GM21526 (cell line): ENCODE measurements around the gene RASSF4.

Source experiments
- ATAC-seq: cut with Tn5 transposase; IDR thresholded peaks from one replicate; pipeline ENCODE4 v1.9.1; 2021; ENCODE audit warnings: moderate library complexity; ENCODE audit not compliant: unreplicated experiment, low FRiP score

RASSF4 gene

DNA sequence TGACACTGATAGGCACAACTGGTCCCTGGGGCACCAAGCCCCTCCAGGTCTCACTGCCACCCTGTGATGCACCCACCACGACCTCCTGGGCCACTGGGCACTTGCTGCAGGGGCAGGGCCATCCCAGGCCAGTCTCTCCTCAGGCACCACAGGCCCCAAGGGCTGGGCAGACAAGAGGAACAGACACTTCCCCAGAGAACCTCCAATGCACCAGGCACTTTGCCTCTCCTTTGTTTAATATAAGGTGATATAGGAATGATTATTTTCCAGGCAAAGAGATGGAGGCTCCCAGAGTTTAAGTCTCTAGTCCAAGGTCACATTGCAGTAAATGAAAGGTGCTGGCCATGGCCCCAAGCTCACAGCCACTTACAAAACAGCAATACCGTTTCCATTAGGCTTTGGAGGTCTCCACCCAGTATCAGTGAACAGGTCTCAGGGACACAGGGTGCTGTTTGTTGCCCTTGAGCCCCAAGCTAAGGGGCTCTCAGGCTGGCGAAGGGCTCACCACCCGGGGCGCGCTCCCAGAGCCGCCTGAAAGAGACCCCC is 14.6 kb downstream of the RASSF4 start:
- peak; percentile 15 for ATAC-seq

DNA sequence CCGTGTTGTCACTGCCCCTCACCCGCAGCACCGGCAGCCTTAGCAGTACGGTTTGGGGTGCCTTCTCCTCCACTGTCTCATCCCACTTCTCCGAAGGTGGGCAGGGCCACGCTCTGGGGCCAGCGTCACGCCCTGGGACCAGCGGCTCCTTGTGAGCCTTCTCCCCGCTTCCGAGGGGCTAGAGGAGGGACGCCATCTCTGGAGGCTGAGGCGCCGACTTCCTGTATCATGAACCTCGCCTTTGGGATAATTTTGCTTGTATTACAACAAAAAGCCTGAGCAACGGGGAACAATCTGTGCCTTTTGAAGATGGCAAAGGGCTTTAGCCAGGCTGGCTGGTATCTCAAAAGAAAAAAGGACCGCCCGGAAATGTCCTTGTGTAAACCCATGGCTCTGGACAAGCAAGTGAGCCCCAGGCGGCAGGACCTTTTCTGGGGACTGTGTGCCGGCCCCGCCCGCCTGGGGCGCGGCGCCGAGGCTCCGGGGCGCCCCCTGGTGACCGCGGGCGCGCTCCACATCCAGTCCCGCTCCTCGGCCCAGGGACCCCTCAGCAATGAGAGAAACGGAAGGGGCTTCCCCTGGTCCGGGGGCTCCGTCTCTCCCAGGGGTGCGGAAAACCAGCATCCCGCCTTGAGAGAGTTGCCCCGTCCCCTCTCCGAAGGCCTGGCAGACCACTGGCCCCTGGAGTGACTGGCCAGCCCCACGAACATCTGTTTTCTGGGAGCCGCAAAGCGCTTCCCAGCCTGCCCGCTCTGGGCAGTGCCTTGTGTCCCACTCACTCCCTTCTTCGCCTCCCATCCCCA is 15.2 kb downstream of the RASSF4 start:
- peak; percentile 81 for ATAC-seq

DNA sequence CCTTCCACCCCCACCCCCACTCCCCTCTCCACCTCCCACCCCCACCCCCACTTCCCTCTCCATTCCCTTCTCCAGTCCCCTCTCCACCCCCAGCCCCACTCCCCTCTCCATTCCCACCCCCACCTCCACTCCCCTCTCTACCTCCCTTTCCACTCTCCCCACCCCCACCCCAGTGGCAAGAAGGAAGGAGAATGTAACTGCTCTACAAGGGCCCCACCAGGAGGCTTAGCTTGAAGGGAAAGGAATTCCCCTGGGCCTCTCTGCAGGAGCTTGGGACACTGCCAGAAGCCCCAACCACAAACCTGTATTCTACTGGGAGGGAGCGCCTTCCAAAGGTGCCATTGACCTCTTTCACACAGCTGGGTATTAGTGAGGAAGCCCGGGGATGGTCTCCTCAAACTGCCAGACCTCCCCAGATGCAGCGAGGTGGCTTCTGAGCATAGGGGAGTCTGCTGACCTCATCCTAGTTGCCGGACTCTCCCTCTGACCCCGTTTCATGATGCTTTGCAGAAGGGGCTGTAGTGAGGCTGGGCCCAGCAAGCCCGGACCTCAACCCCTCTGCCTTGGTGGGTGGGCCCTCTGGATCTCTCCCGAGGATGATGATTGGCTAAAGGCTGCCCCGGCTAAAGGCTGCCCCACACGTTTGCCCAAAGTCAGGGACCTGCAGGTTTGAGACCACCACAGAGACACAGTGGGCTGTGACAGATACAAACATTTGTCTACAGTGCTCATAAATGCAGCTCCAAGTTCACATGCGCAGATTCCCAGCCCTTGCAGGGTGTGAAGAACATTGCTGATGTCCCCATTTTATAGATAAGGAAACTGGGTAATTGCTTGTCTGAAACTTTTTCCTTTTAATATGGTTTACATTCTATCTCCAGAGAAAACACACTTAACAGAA is 16.1 kb downstream of the RASSF4 start:
- no peak for ATAC-seq

DNA sequence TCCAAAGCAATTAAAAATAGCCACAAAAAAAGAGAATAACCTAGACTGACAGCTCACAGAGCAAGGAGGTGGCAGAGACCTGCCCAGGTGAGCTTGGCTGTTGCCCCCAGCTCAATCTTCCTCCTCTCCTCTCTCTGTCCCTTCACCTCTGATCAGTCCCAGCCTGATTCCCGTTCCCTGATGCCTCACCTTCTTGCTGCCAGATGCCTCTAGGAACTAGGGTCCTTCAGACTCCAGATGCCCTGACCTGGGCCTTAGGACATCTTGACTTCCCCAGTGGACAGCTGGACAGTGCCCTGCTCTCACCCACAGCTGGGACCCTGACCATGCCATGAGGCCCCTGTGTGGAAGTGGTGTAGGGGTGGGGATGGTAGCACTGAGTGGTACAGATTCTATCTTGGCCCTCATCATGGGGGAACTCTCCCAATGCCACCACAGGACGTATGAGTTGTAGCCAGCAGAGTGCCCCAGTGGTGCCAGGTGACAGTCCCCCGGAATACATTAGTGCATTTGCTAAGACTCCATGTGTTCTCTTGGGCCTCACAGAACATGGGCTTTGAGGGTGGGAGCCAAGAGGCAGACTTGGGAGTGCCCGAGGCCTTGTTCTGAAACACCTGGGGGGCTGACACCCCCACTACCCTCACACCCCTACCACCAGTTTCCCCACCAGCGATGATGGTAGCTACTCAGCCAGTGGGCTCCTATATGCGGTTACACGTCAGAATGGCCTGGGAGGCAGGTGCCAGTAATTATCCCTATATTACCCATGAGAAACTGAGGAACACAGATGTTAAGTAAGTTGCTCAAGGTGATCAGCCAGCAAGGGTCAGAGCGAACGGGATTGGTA is 17.0 kb downstream of the RASSF4 start:
- no peak for ATAC-seq

- ATAC-seq: no peak
Observed at GRCh38 chr10:44977287-44978212, 17.9 kb downstream of the RASSF4 start.

DNA sequence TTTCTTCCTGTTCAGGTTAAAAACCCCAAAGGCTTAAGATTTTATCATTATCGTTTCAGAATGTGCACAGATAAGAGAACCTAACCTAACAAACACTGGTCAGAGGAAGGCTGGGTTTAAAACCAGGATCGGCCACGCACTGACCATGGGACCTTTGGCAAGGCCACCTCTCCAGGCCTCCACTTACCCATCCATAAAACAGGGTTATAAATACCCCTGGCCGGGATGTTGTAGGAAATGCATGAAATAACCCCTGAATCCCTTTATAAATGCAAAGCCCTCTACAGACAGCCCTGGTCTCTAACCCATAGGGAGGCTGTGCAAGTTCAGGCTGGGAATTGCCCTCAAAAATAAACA is 18.6 kb downstream of the RASSF4 start:
- no peak for ATAC-seq

DNA sequence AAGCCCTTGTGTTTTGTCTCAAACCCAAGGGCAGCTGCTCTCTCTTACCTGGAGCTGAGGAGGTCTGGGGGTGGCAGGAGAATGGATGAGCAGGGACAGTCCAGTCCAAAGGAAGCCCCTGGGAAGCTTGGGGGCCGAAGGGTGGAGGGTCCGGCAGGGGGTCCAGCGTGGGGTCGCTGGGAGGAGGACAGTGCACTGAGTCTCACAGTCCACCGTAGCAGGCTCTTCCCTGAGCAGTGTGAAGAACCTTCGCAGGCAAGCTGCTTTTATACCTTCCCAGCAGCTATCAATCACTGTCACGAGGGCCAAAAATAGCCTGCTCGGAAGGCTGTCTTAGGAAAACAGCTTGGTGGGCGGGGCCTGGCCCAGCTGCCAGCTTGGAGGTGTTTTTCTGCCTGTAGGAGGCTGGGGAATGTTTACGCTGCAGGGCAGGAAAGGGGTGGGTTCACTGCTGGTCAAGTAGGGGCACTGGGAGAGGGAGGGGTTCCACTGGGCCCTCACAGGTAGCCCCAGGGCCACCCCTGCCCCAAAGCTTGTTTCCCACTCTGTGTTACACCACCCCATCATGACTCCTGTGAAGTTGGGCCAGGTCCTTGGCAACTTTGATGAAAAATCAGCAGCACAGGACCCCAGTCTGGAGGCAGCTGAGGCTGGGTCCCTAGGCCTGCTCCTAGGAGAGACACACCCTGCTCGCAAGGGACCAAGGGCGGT is 19.1 kb downstream of the RASSF4 start, which contains the start of gene DEPP1:
DEPP1 (minus strand) TSS at position 240 of the 711 bp plus-strand sequence. CDS start 779 bp downstream, outside the sequence.
- no peak for ATAC-seq

- no peak for ATAC-seq
Observed at GRCh38 chr10:44979281-44980191, 19.9 kb downstream of the RASSF4 start.

DNA sequence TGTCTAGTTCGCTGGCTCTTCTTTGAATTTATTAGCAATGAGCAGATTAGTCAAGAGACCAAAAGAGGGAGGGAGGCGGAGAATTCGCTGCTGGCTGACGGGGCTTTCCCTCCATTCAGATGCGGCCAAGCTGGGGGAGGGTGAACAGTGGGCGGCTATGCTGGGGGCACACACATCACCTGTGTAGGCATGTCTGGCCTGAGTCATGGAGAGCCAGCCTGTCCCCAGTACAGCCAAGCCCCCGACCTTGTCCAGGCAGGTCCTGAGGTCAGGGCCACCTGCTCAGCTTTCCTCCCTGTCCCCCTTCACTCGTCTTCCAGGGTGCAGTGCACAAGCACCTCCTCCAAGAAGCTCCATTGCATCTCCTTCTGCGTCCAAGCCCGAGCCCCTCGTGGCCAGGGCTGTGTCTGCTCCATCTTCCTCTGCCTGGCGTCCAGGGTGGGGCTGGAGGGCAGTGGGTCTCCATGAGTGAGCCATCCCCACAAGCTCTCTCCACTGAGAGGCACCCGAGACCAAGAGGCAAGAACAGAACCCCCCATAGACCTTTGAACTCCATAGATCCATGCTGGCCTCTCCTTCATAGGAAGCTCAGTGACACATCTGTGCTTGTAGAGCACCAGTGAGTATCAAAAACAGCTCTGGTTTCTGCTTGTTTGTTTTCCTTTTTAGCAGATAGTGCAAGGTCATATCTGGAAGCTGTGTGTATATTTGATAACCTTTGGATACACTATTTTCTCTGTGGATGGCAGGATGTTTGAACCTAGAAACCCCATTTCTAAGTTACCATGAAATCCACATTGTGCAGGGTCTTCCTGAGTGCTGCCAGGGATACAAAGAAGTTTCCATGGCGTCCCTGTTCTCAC is 20.9 kb downstream of the RASSF4 start:
- ATAC-seq: no peak

GRCh38 chr10:44981172-44982113 is 21.8 kb downstream of the RASSF4 start:
- ATAC-seq: no peak

DNA sequence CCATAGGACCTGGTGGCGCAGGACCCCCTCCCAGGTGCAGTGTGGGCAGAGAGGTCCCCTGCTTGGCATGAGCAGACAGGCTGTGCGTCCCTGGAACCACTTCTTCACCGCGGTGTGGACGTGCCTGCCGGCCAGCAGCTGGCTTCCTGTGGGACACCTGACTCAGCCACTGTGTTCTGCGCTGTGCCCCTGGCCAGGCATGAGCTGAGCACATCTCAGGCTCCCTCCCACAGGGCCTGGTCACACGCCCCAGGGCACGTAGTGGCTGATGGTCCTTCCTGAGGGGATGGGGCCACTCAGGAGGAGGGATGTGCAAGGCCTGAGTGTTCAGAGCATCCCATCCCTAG is 22.5 kb downstream of the RASSF4 start:
- ATAC-seq: no peak

DNA sequence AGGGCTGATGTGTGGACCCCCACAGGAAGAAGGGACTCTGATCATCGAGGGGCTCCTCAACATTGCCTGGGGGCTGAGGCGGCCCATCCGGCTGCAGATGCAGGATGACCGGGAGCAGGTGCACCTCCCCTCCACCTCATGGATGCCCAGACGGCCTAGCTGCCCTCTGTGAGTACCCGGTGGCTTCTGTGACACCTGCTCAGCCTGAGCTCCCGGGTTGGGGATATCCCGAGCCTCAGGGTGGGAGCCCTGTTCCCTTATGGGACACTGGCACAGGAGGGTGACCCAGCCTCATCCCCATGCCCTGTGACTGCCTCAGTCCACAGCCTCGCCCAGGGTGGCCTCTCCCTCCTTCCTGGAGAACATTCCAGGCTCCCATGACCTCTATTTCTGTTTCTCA is 22.9 kb downstream of the RASSF4 start:
- no peak for ATAC-seq

DNA sequence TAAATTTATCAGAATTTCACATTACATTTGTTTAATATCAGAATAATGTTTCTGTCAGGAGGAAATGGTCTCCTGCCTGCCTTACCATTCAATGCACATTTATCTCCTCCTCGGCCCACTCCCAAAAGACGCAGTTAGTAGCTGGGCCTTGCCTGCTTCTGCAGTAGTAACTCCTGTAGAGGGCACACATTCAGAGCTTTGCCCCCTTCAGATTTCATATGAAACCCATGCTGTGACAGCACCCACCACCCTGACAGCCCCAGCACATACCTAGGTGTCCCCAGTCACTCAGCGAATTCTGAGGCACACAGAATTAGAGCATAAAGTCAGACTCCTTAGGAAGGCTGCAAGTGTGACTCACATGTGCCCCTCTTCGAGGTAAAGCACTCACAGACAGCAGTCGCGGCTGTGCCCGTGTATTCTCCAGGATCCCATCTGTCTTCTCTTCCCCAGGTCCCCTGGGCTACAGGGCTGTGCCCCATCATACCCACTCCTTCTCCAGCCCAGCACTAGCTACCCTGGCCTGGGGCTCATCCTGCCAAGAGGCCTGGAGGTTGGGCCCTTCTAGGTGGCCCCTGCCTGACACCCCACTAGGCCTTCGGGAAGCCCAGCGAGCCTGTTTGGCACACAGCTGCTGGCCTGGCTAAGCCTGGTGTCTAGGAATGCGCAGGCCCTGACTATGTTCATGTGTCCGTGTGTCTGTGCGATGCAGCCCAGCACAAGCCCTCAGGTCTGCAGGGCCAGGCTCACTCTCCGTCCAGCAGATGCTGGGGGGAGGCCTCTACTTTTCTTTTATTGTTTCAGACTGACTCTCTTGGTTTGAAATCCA is 23.7 kb downstream of the RASSF4 start:
- ATAC-seq: no peak

- no peak for ATAC-seq
Observed at GRCh38 chr10:44983895-44984278, 24.3 kb downstream of the RASSF4 start.

GRCh38 chr10:44984671-44985101 is 25.1 kb downstream of the RASSF4 start:
- ATAC-seq: no peak
